ENCODE data around the gene ZFAND2A.

- no peak for TF ChIP-seq CTCF (IDR thresholded peaks at IDR 0.05)
- TF ChIP-seq POLR2A (IDR thresholded peaks at IDR 0.05) = no peak
These were observed 23.0 kb downstream of the ZFAND2A start for GRCh38 chr7:1136841-1137516.

Measured in thyroid gland (tissue), 4 donors.